GM12891 (cell line): ENCODE measurements around the gene CDC42EP4.

ENCODE experiments used
- DNase-seq: peaks from one replicate; pipeline ENCODE4 v3.0.0; 2011; ENCODE audit warnings: low spot score; ENCODE audit not compliant: insufficient read length
- FAIRE-seq: peaks from 2 replicates; lab custom pipeline; 2011; peaks lifted over from hg19 to GRCh38; lab: Jason Lieb, UNC
- PAX5 ChIP-seq: IDR thresholded peaks from 2 replicates; pipeline ENCODE4 v1.6.1; 2011; ENCODE audit warnings: low read length, moderate library complexity, mild to moderate bottlenecking; ENCODE audit not compliant: insufficient read depth, severe bottlenecking
- POLR2A ChIP-seq: IDR thresholded peaks from 2 replicates; pipeline ENCODE4 v1.6.1; 2011; ENCODE audit warnings: low read depth, low read length, control low read depth
- POLR2AphosphoS5 ChIP-seq: IDR thresholded peaks from 2 replicates; pipeline ENCODE4 v1.6.1; 2011; ENCODE audit warnings: low read depth, low read length, control low read depth
- POU2F2 ChIP-seq: IDR thresholded peaks from 2 replicates; pipeline ENCODE4 v1.6.1; 2011; ENCODE audit warnings: low read depth, mild to moderate bottlenecking, control low read depth, low read length, moderate library complexity
- SPI1 ChIP-seq: IDR thresholded peaks from 2 replicates; pipeline ENCODE4 v1.6.1; 2011; ENCODE audit warnings: low read depth, low read length, control low read depth
- TAF1 ChIP-seq: IDR thresholded peaks from 2 replicates; pipeline ENCODE4 v1.6.1; 2011; ENCODE audit warnings: low read depth, low read length, control low read depth

The CDC42EP4 gene

GRCh38 chr17:73301369-73301768 lies 10.4 kb downstream of the CDC42EP4 start:
- DNase-seq = no peak
- TF ChIP-seq SPI1 (no peak), POU2F2 (no peak), POLR2AphosphoS5 (no peak), POLR2A (no peak), PAX5 (no peak), TAF1 (no peak)
- no peak for FAIRE-seq

DNA sequence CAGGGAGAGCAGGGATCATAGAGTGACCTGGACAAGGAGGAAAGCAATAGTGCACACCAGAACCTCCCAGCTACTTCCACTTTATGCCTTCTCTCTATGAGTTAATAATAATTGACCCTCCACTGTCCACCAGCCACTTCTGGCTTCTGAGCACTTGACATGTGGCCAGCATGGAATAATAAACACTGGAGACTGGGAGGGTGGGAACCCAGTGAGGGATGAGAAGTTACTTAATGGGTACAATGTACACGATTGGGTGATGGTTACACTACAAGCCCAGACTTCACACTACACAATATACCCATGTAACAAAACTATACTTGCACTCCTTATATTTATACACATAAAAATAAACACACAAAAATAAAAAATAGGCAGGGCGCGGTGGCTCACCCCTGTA lies 11.4 kb downstream of the CDC42EP4 start:
- no peak for TF ChIP-seq SPI1
- TF ChIP-seq TAF1 = no peak
- no peak for TF ChIP-seq POU2F2
- TF ChIP-seq PAX5 = no peak
- no peak for TF ChIP-seq POLR2AphosphoS5
- TF ChIP-seq POLR2A = no peak
- no peak for FAIRE-seq
- DNase-seq = no peak

DNA sequence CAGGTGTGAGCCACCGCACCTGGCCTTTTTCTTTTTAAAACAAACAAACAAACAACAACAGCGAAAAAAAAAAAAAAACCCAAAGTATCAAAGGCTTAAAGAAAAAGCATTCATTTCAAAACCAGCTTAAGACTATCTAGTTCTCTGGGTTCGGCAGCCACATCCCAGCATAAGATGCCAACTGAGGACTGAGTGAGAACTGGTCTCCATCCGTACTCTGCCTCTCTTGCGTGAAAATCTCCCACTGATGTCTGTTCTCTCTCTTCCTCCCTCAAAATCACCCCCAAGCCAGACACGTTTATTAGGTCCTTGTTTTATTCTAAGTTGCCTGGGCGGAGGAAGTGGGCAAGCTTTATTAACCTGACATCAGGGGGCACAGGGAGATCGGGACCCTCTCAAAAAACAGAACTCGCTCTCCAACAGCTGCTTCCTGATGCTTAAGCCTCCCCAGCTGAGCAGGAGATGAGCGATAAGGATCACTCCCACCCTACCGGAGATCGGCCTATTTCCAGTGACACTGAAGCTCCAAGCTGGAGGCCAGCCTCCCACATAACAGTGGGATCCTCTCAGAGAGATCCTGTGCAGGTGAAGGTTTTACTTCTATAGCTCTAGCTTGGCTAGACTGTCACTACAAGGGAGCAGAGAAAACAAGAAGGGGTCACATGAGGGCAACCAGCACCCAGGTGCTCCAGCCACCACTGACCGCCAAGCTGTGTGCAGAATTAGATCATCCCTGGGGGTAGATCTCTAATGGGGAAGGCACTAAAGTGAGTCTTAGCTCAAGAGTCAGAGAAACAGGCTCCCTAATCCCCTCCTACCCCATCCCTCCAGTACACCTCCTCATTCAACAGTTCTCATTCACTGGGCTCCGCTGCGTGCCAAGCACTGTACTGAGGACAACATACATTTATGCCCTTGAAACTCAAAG lies 13.6 kb downstream of the CDC42EP4 start:
- no peak for TF ChIP-seq TAF1
- no peak for TF ChIP-seq POU2F2
- DNase-seq (no peak), FAIRE-seq (no peak)

GRCh38 chr17:73293480-73293911 lies 18.3 kb downstream of the CDC42EP4 start:
- FAIRE-seq (no peak), DNase-seq (no peak)
- TF ChIP-seq POU2F2 = no peak
- TF ChIP-seq POLR2AphosphoS5 = no peak
- no peak for TF ChIP-seq SPI1
- TF ChIP-seq PAX5 = no peak
- no peak for TF ChIP-seq TAF1

DNA sequence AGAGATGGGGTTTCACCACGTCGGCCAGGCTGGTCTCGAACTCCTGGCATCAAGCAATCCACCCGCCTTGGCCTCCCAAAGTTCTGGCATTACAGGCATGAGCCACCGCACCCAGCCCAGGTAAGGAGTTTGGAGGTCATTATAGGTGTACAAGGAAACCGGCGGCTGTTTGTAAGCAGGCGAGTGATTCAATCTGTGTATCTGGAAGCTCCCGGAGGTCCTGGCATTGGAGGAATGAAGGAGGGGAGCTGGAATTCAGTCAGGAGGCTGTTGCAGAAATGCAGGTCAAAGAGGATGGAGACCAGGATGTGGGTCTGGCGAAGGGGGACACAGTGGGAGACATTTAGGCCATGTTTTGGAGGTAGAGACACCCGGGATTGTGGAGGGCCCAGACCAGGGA lies 18.8 kb downstream of the CDC42EP4 start:
- FAIRE-seq = no peak
- TF ChIP-seq POLR2AphosphoS5 (no peak), PAX5 (no peak)
- DNase-seq = no peak

- TF ChIP-seq SPI1 (no peak), PAX5 (no peak), POLR2A (no peak), POLR2AphosphoS5 (no peak), TAF1 (no peak), POU2F2 (no peak)
- no peak for DNase-seq
- no peak for FAIRE-seq
Observed at GRCh38 chr17:73292031-73292531, 19.7 kb downstream of the CDC42EP4 start.

DNA sequence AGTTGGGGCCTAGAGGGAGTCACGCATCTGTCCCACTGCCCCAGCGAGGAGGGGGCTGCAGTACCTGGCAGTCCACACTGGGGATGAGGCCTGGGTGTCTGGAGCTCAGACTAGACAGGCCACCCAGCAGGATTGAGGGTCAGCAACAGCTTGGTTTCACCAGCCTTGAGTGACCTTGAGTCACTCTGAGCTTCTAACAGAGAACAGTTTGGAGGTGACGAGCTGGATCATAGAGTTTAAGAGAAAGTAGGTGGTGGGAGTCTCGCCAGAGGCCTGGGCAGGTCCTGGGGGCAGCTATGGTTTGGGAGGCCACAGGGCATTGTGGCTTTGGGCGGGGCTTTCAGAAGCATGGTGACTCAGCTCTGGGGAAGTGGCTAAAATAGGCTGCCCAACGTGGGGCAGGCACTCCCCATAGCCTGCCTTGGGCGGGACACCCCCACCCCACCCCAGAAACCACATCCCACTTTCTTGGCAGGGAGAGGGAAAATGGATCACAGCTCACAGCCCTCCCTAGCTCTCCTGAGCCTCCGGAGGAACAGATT lies 20.5 kb downstream of the CDC42EP4 start:
- FAIRE-seq (peak; percentile 51), DNase-seq (peak; percentile 55)
- TF ChIP-seq POLR2AphosphoS5 (no peak), PAX5 (no peak), SPI1 (peak; percentile 55)

- TF ChIP-seq POLR2A (no peak), TAF1 (no peak), POLR2AphosphoS5 (no peak), POU2F2 (no peak), PAX5 (no peak), SPI1 (no peak)
- FAIRE-seq (no peak), DNase-seq (no peak)
Observed at GRCh38 chr17:73290399-73291259, 21.2 kb downstream of the CDC42EP4 start.

DNA sequence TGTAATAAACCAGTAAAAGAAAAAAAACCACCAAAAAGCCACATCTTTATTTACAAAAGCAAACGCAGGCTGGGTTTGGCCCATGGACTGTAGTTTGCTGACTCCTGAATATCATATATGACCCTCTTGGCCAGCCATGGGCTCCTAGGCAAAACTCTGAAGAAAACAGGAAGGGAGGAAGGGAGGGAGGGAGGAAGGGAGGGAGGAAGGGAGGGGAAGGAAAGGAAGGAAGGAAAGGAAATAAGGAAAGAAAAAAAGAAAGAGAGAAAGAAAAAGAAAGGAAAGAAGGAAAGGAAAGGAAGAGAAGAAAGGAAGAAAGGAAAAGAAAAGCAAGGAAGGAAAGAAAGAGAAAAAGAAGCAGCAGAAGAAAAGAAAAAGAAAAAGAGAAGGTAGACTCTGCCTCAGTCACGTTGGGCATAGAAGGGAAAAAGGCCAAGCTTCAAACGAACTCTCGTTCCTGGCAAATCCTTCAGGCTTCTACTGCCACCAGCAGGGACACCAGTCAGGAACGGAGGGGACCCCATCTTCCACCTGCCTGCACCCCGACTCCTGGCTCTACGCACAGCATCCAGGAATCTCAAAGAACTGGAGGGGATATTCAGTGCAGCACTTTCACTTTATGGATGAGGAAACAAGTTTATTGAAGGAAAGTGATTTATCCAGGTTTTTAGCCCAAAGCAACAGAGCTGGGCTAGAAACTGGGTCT lies 22.1 kb downstream of the CDC42EP4 start:
- TF ChIP-seq SPI1 (no peak), POU2F2 (no peak), POLR2A (no peak), POLR2AphosphoS5 (no peak), TAF1 (no peak), PAX5 (no peak)
- no peak for FAIRE-seq
- DNase-seq = no peak
